Activated T-helper 1 cell treated with anti-CD3 and anti-CD28 coated beads, Interleukin-12 subunit alpha, Interleukin-12 subunit beta, Interleukin-2, Interleukin-4 antibody, amounts not matched to agents 30 ng/mL and 10 ng/mL and 1 ng/mL, durations not matched to agents 14 hours and 24 hours and 36 hours (primary cell): ENCODE results near the gene CIDEC. TPM values are rescaled to one million over a fixed set of nuclear protein-coding genes. Genes with fewer than 3 reads are reported as not detected.
"Not testable (repeated sequence)": the region's sequence is repeated elsewhere in the genome, so short reads cannot be mapped to it uniquely, and the experiment has no call there.

ENCODE experiments used
- DNase-seq: peaks from one replicate; pipeline ENCODE4 v3.0.0; 2021; ENCODE audit warnings: low spot score
- H3K27ac Mint-ChIP-seq: one replicate; pipeline ENCODE4 v1.8.0; 2021; ENCODE audit warnings: mild to moderate bottlenecking, mixed read lengths
- H3K27me3 Mint-ChIP-seq: one replicate; pipeline ENCODE4 v1.8.0; 2022; ENCODE audit warnings: mild to moderate bottlenecking, moderate library complexity, mixed read lengths; ENCODE audit not compliant: insufficient read depth
- H3K36me3 Mint-ChIP-seq: one replicate; pipeline ENCODE4 v1.8.0; 2021; ENCODE audit warnings: low read depth, mixed read lengths
- H3K4me1 Mint-ChIP-seq: one replicate; pipeline ENCODE4 v1.8.0; 2021; ENCODE audit warnings: low read depth, mixed read lengths
- H3K4me3 Mint-ChIP-seq: one replicate; pipeline ENCODE4 v1.8.0; 2021; ENCODE audit warnings: mild to moderate bottlenecking, moderate library complexity, mixed read lengths
- H3K9me3 Mint-ChIP-seq: one replicate; pipeline ENCODE4 v1.8.0; 2021; ENCODE audit warnings: mixed read lengths
- intact Hi-C: fragments of 100-400 bp; cut with micrococcal nuclease; formaldehyde crosslinking; loops from one replicate; pipeline ENCODE4 v1.15.1; 2024
- total RNA-seq: library from RNA; stranded (reverse); gene quantifications from 2 replicates; pipeline ENCODE4 v1.2.3, GENCODE V29; 2022

The CIDEC gene
- total RNA-seq, 1 donor from 2014 or later, result not detected

DNA sequence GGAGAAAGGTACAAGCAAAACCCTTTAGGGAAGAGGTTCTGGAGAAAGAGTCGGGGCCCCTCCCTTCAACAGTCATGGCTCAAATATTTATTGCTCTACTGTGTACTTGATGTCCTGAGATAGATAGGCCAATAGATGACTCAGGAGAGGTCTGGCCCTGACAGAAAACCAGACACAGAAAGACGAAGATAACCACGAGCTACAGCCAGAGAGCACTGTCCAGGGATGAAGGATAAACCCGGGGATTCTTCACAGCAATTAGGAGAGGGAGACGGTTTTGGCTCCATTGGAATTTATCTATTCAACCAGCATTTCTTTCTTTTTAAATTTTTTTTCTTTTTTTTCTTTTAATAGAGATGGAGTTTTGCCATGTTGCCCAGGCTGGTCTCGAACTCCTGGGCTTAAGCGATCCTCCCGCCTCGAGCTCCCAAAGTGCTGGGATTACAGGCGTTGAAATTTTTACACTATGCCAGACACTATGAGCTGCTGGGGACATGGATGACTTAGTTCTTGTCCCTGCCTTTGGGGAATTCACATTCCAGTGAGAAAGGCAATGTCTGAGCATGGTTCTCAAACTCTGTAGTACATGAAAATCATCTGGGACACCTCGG is 4.6 kb upstream of the CIDEC start:
- Mint-ChIP-seq H3K4me3 (no peak overlapping the region), H3K36me3 (no peaks in the 10 kb centered on the region), H3K27me3 (peaks cover 10% of the 10 kb centered on the region), H3K9me3 (no peaks in the 10 kb centered on the region), H3K4me1 (peaks cover 2% of the 10 kb centered on the region), H3K27ac (no peak overlapping the region)
- intact Hi-C loops, result no loop called here
- no peak for DNase-seq

DNA sequence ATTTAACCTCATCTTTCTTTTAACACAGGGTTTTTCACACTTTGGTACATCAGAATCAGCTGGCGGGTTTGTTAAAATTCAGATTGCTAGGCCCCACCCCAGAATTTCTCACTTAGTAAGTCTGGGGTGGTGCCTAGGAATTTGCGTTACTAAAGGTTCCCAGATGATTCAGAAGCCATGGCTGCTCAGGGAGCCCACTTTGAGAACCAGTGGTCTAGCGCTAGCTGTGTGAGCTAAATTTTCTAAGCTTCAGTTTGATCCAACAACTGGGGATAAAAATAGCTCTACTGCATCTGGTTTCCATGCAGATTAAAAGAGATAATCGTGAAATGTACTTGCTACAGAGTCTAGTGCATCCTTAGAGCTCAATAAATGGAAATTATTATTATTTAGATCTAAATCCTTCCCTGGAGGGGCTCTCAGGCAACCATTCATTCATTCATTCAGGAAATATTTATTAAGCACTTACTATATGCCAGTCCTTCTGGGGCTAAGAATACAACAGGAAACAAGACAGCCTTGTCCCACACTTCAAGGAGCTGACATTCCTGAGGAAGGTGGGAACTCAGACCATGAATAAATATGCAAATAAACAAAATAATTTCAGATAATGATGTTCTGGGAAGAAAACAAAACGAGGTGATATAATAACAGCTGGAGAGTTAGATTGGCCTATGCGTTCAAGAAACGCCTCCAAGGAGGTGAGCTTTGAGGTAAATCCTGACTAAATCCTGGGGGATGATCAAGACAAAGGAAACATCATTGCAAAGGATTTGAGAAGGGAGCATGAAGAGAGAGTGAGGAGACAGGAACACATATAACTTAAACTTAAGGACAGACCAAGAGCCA is 3.9 kb upstream of the CIDEC start:
- no peak for DNase-seq

DNA sequence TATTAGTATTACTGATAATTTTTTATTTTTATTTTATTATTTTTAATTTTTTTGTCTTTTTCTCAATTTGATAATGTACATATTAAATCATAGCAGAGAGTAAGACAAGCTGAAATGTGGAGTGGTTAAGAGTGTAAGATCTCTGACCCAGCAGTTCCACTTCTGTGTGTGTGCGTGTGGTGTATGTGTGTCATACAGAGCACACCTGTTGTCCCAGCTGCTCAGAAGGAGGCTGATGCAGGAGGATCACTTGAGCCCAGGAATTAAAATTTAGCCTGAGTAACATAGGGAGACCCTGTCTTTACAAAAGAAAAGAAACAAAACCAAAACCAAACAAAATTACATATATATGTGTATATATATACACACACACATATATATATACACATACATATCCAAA is 1.4 kb upstream of the CIDEC start:
- Mint-ChIP-seq H3K4me1 (no peaks in the 10 kb centered on the region), H3K4me3 (no peak overlapping the region), H3K27me3 (peaks cover 16% of the 10 kb centered on the region), H3K9me3 (no peaks in the 10 kb centered on the region), H3K27ac (no peak overlapping the region), H3K36me3 (no peaks in the 10 kb centered on the region)
- DNase-seq, result no peak
- intact Hi-C loops, result no loop called here

More for the DNA sequence above, 3.9 kb upstream of the CIDEC start:
- Mint-ChIP-seq H3K9me3 (no peaks in the 10 kb centered on the region), H3K4me3 (no peak overlapping the region), H3K27me3 (peaks cover 11% of the 10 kb centered on the region), H3K36me3 (no peaks in the 10 kb centered on the region), H3K27ac (no peak overlapping the region), H3K4me1 (no peaks in the 10 kb centered on the region)
- intact Hi-C loops, result no loop called here

DNA sequence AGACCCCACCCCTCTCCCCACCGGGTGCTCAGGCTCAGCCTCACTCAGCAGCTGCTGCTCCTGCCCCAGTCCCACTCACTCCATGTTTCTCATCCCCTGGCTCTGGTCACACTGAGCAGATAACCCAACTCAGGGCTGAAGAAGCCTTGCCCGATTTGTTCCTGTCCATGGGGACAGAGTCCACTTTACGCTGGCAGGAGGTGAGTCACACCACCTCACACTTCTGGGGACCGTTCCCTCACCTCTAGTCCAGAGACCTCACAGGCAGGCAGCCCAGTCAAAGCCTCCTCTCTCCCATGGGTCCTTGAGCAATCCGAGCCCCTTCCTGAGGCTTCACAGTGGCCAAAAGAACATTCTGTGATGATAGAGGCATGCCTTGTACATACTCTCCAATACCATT is 1.4 kb downstream of the CIDEC start:
- no peaks in the 10 kb centered on the region for H3K4me1 Mint-ChIP-seq
- no peaks in the 10 kb centered on the region for H3K36me3 Mint-ChIP-seq
- peaks cover 11% of the 10 kb centered on the region for H3K27me3 Mint-ChIP-seq
- no peak for DNase-seq
- H3K4me3 Mint-ChIP-seq, result no peak overlapping the region
- no peaks in the 10 kb centered on the region for H3K9me3 Mint-ChIP-seq
- intact Hi-C loops, result no loop called here
- H3K27ac Mint-ChIP-seq, result no peak overlapping the region

DNA sequence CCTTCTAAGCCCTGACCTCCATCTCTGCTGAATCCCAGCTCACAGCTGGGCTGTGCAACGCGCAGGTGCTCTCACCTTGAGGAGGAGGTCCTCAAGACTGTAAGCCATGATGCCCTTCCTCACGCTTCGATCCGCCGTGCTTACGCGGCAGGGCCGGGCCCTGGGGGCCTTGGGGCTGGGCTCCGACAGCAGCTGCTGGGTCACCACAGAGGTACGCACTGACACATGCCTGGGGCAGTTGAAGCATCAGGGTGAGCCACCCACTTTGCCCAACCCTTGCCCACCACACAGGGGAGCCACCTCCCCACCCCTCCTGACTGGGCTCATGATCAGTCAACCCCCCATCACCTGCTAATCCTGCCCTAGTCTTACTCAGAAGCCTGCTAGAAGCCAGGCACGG is 3.1 kb downstream of the CIDEC start:
- intact Hi-C loops, result no loop called here
- no peak for DNase-seq
- Mint-ChIP-seq H3K27ac (no peak overlapping the region), H3K4me3 (no peak overlapping the region), H3K9me3 (no peaks in the 10 kb centered on the region), H3K4me1 (no peaks in the 10 kb centered on the region), H3K27me3 (peaks cover 12% of the 10 kb centered on the region), H3K36me3 (no peaks in the 10 kb centered on the region)

DNA sequence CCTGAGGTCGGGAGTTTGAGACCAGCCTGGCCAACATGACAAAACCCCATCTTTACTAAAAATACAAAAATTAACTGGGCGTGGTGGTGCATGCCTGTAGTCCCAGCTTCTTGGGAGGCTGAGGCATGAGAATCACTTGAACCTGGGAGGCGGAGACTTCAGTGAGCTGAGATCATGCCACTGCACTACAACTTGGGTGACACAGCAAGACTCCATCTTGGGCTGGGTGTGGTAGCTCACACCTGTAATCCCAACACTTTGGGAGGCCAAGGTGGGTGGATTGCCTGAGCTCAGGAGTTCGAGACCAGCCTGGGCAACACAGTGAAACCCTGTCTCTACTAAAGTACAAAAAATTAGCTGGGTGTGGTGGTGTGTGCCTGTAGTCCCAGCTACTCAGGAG is 3.8 kb downstream of the CIDEC start:
- H3K36me3 Mint-ChIP-seq, DNase-seq, H3K4me3 Mint-ChIP-seq, H3K4me1 Mint-ChIP-seq, intact Hi-C loops, H3K27ac Mint-ChIP-seq, H3K9me3 Mint-ChIP-seq: not testable (repeated sequence)
- H3K27me3 Mint-ChIP-seq, result peaks cover 12% of the 10 kb centered on the region

DNA sequence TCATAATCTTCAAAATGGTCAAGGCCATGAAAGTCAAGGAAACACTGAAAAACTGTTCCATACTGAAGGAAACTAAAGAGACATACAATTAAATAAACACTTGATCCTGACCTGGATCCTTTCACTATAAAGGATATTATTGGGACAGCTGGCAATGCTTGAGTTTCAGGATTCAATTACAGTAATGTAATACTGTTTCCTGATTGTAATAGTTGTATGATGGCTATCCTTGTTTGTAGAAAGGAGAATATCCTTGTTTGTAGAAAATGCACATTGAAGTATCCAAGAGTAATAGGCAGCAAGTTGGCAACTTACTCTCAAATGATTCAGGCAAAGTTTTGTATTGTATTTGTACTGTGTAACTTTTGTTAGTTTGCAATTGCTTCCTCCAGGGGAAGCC is 4.6 kb downstream of the CIDEC start:
- H3K27me3 Mint-ChIP-seq, result peaks cover 12% of the 10 kb centered on the region
- intact Hi-C loops, result no loop called here

DNA sequence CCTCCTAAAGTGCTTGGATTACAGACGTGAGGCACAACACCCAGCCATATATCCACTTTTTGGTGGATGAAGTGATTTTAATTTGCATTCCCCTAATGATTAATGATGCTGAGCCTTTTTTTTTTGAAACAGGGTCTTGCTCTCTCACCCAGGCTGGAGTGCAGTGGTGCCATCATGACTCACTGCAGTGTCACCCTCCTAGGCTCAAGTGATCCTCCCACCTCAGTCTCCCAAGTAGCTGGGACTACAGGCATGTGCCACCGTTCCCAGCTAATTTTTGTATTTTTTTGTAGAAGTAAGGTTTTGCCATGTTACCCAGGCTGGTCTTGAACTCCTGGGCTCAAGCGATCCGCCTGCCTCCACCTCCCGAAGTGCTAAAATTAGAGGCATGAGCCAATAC is 8.0 kb downstream of the CIDEC start:
- H3K4me3 Mint-ChIP-seq, H3K27me3 Mint-ChIP-seq, H3K27ac Mint-ChIP-seq, H3K9me3 Mint-ChIP-seq, H3K4me1 Mint-ChIP-seq, DNase-seq, intact Hi-C loops, H3K36me3 Mint-ChIP-seq: not testable (repeated sequence)

More for the DNA sequence above, 4.6 kb downstream of the CIDEC start:
- H3K4me1 Mint-ChIP-seq, result no peaks in the 10 kb centered on the region
- H3K9me3 Mint-ChIP-seq, result no peaks in the 10 kb centered on the region
- no peaks in the 10 kb centered on the region for H3K36me3 Mint-ChIP-seq
- no peak for DNase-seq
- no peak overlapping the region for H3K27ac Mint-ChIP-seq
- H3K4me3 Mint-ChIP-seq, result no peak overlapping the region

DNA sequence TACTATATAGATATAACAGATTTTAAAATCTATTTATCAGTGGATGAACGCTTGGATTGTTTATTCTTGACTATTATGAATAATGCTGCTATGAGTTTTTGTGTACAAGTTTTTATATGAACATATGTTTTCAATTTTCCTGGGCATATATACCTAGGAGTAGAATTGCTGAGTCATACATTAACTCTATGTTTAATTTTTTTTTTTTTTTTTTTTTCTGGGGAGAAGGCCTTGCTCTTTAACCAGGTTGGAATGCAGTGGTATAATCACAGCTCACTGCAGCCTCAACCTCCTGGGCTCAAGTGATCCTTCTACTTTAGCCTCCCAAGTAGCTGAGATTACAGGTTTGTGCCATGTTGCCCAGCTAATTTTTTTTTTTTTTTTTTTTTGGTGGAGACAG is 9.1 kb downstream of the CIDEC start:
- Mint-ChIP-seq H3K27ac (no peak overlapping the region), H3K4me1 (no peaks in the 10 kb centered on the region), H3K36me3 (no peaks in the 10 kb centered on the region), H3K9me3 (no peaks in the 10 kb centered on the region), H3K27me3 (peaks cover 4% of the 10 kb centered on the region), H3K4me3 (no peak overlapping the region)
- DNase-seq, result no peak
- intact Hi-C loops, result no loop called here

DNA sequence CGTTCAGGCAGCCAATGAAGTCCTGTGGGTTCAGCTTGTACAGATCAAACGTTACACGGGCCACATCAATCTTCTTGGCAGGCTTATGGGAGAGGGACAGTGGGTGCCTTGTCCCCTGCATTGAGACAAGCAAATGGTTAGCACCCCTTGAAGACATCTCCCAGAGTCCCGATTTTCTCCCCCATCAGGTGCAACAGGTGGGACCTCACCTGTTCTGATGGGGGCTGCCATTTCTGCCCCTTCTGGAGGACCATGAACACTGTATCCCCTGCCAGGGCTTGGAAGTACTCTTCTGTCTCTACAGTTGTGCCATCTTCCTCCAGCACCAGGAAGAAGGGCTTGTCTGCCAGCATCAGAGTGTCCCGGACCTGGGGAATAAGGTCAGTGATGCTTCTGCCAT is 10.1 kb downstream of the CIDEC start:
- Mint-ChIP-seq H3K4me3 (no peak overlapping the region), H3K27ac (no peak overlapping the region), H3K36me3 (no peaks in the 10 kb centered on the region), H3K9me3 (no peaks in the 10 kb centered on the region), H3K27me3 (peaks cover 4% of the 10 kb centered on the region), H3K4me1 (no peaks in the 10 kb centered on the region)
- intact Hi-C loops, result no loop called here
- no peak for DNase-seq

DNA sequence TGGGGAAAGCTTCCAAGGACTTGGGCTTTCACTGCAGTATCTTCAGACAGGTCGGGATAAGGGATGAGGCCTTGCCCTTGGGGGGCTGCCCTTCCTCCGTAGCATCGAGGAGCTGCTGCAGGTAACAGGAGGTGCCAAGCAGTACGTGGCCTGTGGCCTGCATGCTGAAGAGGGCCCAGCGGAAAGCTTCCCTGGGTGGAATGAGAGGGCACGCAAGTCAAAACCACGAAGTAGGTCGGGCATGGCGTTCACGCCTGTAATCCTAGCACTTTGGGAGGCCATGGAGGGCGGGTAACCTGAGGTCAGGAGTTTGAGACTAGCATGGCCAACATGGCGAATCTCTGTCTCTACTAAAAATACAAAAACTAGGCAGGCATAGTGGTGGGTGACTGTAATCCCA is 12.9 kb downstream of the CIDEC start:
- Mint-ChIP-seq H3K4me3 (no peak overlapping the region), H3K9me3 (no peaks in the 10 kb centered on the region), H3K36me3 (no peaks in the 10 kb centered on the region), H3K4me1 (no peaks in the 10 kb centered on the region), H3K27me3 (peaks cover 6% of the 10 kb centered on the region), H3K27ac (no peak overlapping the region)
- intact Hi-C loops, result no loop called here
- no peak for DNase-seq

DNA sequence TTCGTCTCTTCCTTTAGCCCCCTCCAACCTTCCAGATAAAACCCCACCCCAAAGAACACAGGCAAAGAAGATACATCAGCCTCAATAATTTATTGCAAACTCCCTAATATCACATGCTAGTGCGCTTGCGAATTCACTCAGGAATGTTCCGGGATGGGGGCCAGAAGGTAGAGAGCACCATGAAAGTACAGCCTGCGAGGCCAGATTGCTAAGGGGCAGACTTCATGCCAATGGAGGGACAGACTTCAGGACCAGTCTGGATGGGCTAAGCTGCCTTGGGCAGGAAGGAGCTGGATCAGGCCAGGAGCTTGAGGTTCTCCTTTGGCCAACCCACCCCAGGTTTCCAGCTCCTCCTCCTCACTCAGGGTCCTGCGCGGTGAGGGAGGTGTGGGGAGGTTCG is 13.4 kb downstream of the CIDEC start:
- Mint-ChIP-seq H3K9me3 (no peaks in the 10 kb centered on the region), H3K4me3 (no peak overlapping the region), H3K4me1 (no peaks in the 10 kb centered on the region), H3K36me3 (no peaks in the 10 kb centered on the region), H3K27ac (no peak overlapping the region), H3K27me3 (peaks cover 9% of the 10 kb centered on the region)
- no peak for DNase-seq
- intact Hi-C loops, result no loop called here

DNA sequence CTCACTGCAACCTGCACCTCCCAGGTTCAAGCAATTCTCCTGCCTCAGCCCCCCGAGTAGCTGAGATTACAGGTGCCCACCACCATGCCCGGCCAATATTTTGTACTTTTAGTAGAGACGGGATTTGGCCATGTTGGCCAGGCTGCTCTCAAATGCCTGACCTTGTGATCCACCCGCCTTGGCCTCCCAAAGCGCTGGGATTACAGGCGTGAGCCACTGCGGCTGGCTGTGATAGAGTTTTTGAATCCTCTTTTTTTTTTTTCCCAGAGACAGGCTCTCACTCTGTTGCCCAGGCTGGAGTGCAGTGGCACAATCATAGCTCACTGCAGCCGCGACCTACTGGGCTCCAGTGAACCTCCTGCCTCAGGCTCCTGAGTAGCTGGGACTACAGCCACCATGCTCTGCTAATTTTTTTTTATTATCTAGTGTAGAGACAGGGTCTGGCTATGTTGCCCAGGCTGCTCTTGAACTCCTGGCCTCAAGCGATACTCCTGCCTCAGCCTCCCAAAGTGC is 14.9 kb downstream of the CIDEC start:
- H3K4me3 Mint-ChIP-seq, H3K4me1 Mint-ChIP-seq, intact Hi-C loops, H3K36me3 Mint-ChIP-seq, H3K9me3 Mint-ChIP-seq, DNase-seq, H3K27ac Mint-ChIP-seq: not testable (repeated sequence)
- H3K27me3 Mint-ChIP-seq, result peaks cover 16% of the 10 kb centered on the region
